Measurements from ENCODE around the gene RFNG.

DNA sequence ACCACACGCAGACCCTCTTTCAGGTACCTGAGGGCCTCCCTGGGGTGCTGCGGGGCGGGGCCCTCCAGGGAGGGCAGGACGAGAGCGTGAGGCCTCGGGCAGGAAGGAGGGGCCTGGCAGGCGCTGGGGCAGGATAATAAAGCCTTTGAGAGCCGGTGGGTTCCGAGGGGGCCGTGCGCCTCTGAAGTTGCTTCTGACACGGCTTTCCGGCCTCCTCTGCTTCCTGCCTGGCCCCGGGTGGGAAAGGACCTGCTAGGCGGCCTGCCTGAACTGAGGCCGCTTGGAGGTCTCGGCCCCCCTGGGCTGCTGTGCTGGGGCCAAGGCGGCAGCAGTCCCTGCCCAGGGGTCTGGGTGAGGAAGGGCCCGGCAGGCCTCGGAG lies 39.4 kb downstream of the RFNG start:
- no peak for TF ChIP-seq ZNF274 (IDR thresholded peaks at IDR 0.05; ENCODE audit: low read depth, low read length)
- no peak for TF ChIP-seq YY1 (IDR thresholded peaks at IDR 0.05; ENCODE audit: insufficient read depth, insufficient read length)
- no peak for TF ChIP-seq SUZ12 (IDR thresholded peaks at IDR 0.05; ENCODE audit: extremely low read depth, insufficient read depth, insufficient read length)
